GM21390 (cell line): ENCODE data around the gene TRIM14.
"Not testable (repeated sequence)": the region's sequence is repeated elsewhere in the genome, so short reads cannot be mapped to it uniquely, and the experiment has no call there.

Source experiments
- ATAC-seq: cut with Tn5 transposase; IDR thresholded peaks from one replicate; pipeline ENCODE4 v1.9.1; 2021; ENCODE audit not compliant: unreplicated experiment

TRIM14 gene

DNA sequence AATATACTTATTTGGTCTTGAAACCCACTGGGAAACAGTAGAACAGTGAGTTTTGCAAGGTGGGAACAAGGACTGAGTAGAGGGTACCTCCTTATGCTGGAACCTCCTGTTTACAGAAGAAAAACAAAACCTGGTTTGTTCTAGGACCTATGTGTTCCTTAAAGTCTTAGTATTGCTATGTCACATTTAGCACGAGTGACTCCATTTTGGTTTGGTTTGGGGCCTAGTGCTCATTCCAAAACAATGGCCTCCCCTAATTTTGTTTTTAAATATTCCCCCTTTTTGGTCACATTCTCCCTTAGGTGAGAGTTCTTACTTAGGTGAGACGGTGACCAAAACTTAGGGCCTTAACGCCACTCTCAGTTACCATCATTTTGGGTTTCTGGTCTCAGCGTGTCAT is 68.7 kb downstream of the TRIM14 start:
- no peak for ATAC-seq

DNA sequence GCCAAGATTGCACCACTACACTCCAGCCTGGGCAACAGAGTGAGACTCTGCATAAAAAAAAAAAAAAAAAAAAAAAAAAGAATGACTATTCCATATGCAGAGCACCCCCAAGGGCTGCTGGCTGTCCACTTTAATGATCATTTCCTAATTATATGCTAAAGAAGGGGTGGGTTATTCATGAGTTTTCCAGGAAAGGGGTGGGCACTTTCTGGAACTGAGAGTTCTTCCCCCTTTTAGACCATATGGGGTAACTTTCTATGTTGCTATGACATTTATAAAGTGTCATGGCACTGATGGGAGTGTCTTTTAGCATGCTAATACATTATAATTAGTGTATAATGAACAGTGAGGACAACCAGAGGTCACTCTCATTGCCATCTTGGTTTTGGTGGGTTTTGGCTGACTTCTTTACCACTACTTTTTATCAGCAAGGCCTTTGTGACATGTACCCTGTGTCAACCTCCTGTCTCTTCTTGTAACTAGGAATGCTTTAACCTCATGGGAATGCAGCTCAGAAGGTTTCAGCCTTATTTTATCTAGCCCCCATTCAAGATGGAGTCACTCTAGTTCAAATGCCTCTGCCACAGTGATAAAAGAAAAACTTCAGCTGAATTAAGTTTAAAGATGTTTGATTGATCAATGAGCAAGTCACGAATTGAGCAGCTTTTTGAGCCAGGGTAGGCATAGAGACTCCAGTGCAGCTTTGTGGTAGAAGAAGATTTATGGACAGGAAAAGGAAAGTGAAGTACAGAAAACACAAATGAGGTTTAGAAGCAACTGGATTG is 69.5 kb downstream of the TRIM14 start:
- no peak for ATAC-seq

DNA sequence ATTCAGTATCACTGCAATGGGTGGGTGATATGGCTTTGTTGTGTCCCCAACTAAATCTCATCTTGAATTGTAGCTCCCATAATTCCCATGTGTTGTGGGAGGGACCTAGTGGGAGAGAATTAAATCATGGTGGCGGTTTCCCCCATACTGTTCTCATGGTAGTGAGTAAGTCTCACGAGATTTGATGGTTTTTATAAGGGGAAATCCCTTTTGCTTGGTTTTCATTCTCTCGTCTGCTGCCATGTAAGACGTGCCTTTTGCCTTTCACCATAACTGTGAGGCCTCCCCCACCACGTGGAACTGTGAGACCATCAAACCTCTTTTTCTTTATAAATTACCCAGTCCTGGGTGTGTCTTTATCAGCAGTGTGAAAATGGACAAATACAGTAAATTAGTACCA is 72.0 kb downstream of the TRIM14 start:
- ATAC-seq: no peak

- no peak for ATAC-seq
Measured at GRCh38 chr9:98046180-98046543, 72.9 kb downstream of the TRIM14 start.

- peak; percentile 84 for ATAC-seq
Measured at GRCh38 chr9:98045234-98046179, 73.5 kb downstream of the TRIM14 start.

GRCh38 chr9:98043915-98044314 is 75.1 kb downstream of the TRIM14 start:
- ATAC-seq: no peak

- no peak for ATAC-seq
Measured at GRCh38 chr9:98040212-98040611, 78.8 kb downstream of the TRIM14 start.

GRCh38 chr9:98039607-98040017 is 79.4 kb downstream of the TRIM14 start:
- ATAC-seq: no peak

- ATAC-seq: peak; percentile 39
Measured at GRCh38 chr9:98038958-98039357, 80.1 kb downstream of the TRIM14 start.

- ATAC-seq: no peak
Measured at GRCh38 chr9:98037357-98037756, 81.7 kb downstream of the TRIM14 start.

DNA sequence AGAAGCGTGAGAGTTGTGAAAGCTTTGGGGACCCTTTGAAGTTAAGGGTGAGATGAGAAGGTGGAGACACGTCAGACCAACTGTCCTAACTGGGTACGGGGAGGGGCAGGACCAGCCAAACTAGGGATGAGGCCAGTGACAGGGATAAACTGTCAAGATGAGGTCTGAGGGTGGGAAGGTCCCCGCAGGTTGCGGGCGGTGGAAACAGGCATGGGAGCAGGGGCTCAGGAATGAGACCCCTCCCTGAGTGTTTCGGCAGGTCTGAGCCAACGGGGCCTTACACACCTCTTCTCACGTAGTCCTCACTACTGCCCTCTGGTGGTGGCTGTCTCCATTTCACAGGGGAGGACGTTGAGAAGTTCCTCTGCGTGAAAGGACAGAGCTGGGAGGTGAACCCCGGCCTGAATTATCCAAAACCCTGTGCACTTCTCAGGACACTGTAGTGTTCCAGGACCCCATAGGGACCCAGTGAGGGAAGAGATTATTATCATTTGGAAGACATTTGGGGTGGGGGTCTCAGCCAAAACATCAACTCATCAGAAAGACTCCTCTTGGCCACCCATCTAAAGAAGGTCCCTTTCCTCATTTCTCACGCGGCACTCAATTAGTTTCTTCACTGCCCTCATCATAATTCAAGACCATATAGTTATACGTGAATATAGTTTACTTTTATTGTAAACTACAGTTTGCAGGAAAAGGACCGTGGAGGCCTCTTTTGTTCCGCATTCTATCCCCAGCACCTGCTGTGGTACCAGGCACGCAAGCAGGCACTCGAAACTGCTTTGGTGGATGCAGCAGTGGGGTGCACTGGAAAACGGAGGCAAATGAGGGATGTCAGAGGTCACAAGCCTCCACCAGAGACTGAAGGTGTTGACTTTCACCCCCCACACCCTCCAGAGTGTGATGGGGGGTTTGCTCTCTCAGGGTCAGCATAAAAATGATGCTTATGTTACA is 84.2 kb downstream of the TRIM14 start:
- ATAC-seq: peak; percentile 5

GRCh38 chr9:98031935-98032334 is 87.1 kb downstream of the TRIM14 start:
- no peak for ATAC-seq

DNA sequence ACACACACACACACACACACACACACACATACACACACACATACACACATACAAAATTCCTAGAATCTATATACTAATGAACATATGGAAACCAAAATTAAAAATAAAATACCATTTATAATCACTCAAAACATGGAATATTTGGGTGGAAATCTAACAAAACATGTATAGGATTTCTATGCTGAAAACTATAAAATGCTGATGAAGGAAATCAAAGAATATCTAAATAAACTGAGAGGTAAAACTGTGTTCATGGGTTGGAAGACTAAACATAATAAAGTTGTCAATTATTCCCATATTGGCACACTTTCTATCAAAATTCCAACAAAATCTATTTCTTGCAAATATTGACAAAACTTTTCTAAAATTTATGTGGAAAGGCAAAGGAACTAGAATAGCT is 87.9 kb downstream of the TRIM14 start:
- no peak for ATAC-seq

- no peak for ATAC-seq
Measured at GRCh38 chr9:98024702-98025101, 94.3 kb downstream of the TRIM14 start.

DNA sequence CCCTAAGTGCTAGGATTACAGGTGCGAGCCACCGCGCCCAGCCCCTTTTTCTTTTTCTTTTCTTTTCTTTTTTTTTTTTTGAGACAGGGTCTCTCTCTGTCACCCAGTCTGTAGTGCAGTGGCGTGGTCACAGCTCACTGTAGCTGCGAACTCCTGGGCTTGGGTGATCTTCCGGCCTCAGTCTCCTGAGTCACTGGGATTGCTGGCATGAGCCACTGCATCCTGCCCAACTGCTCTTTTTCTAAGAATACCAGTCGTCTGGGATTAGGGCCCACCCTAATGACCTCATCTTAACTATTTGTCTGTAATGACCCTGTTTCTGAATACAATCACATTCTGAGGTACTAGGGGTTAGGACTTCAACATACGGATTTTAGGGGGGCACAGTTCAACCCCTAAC is 96.6 kb downstream of the TRIM14 start:
- no peak for ATAC-seq

DNA sequence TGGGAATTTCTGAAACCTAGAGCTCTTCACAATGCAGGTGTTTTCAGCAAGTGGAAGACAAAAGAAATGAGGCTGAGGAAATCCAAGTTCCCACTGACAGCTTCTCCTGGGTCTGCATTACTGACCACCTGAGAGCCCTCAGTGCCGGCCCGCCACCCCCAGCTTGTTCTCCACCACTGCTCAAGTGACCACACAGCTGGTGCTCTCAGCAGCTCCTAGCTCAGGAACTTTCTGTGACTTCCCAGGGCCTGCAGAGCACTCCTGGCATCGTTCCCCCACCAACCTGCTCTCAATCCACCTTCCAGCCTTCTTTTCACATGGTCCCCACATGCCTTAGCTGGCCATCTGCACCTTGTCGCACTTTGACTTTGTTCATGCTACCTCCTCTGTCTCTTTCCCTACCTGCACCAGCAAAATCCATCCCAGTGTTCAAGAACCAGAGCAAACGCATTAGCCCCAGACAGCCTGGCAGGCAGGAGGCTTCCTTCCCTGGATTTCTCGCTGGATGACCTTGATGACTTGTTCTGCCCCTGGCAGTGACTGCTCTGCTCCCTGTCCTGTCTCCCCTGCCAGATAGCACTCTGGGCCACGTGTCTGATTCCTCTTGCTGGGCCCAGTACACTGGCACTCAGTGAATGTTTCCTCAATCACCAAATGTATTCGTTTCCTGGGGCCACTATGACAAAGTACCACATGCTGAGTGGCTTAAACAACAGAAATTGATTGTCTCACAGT is 97.5 kb downstream of the TRIM14 start:
- ATAC-seq: no peak

DNA sequence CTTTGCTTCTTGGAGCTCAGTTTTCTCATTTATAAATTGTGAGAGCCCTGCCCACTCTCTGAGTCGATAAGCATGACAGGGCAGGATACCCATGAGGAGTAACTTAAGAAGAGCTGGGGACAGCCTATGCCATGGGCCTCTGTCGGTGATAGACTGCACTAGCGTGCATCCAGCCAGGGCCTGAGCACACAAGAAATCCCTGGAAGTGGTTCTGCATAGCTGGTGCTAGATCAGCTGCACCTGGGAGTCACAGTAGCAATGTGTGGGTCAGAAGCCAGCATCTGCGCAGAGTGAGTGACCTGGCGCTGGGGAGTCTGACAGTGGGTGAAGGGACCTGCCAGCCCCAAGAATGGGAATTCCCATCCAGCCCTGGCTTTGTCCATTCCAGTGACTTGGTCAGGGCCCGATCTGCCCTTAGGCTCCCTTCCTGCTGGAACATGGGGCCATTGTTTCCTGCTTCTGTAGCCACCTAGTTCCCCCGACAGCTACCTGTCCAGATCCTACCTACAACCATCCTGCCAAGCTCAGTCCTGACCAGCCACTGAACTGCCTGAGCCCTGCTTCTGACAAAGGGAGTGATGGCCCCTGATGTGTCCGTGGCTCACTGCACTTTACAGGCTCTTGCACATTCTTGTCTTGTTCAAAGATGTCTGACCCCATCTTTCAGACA is 98.4 kb downstream of the TRIM14 start:
- ATAC-seq: no peak

DNA sequence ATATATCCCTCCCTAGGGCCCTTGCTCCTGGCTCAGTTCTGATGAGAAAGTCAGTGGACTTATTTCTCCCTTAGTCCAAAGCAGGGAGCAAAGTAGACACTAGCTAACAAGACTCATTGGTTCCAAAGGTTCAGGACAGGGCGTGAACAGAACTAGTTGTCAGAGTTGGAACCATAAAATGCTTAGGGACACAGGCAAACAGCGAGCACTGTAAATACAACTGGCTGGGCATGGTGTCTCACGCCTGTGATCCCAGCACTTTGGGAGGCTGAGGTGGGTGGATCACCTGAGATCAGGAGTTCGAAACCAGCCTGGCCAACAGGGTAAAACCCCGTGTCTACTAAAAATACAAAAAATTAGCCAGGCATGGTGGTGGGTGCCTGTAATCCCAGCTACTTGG is 99.2 kb downstream of the TRIM14 start:
- ATAC-seq: not testable (repeated sequence)
